ENCODE data around the gene ADGRF4. TPM values are rescaled to one million over a fixed set of nuclear protein-coding genes. Genes with fewer than 3 reads are reported as not detected.

Gene ADGRF4
- total RNA-seq, 2 donors from 2014 or later = not detected

DNA sequence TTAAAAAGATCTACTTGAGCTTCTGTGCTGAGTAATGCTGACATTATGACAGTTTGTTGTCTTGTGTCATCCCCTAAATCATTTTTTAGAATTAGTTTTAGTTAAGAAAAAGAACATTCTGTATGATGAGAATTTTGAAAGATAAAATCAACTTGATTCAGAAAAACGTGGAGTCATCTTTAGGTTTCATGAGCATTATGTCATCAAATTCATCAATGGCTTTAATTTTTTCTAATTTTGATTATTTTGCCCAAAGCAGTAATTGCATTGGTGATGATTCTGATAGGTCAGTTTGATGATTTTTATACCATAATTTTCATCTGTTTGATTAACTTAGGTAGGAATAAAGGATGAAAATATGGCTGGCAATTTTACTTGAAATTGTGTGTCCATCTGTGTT lies 26.6 kb upstream of the ADGRF4 start:
- no peak overlapping the region for H3K4me3 Mint-ChIP-seq
- ATAC-seq (replicated peaks in 1 of 2) (no peak), DNase-seq (no peak)
- no peaks in the 10 kb centered on the region for H3K36me3 Mint-ChIP-seq (ENCODE audit: insufficient read depth in 2 of 2)
- no peaks in the 10 kb centered on the region for H3K9me3 Mint-ChIP-seq
- no peaks in the 10 kb centered on the region for H3K4me1 Mint-ChIP-seq (ENCODE audit: low read depth)
- peaks cover 32% of the 10 kb centered on the region for H3K27me3 Mint-ChIP-seq (ENCODE audit: low read depth)
- H3K27ac Mint-ChIP-seq = no peak overlapping the region

DNA sequence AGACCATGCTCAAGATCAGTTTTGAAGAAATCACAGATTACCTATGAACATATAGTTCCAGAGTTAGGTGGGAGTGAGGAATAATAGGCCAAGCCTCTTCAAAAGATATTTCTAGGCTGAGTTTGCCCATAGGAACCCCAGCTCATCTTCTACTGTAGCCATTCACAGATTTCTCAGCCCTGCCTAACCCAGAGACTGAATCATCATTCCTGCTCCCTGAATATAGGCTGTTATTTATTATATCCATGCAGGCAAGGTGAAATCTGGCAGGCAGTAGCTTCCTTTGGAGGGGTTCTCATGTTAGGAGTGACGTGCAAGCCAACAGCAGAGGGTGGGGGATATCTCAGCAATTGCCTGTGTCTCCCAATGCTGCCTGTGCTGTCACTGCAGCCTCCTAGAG lies 25.6 kb upstream of the ADGRF4 start:
- H3K4me3 Mint-ChIP-seq = no peak overlapping the region
- H3K4me1 Mint-ChIP-seq (ENCODE audit: low read depth) = no peaks in the 10 kb centered on the region
- ATAC-seq (replicated peaks in 1 of 2) = no peak
- peaks cover 25% of the 10 kb centered on the region for H3K27me3 Mint-ChIP-seq (ENCODE audit: low read depth)
- H3K27ac Mint-ChIP-seq = no peak overlapping the region
- no peaks in the 10 kb centered on the region for H3K9me3 Mint-ChIP-seq
- H3K36me3 Mint-ChIP-seq (ENCODE audit: insufficient read depth in 2 of 2) = no peaks in the 10 kb centered on the region
- DNase-seq = no peak

DNA sequence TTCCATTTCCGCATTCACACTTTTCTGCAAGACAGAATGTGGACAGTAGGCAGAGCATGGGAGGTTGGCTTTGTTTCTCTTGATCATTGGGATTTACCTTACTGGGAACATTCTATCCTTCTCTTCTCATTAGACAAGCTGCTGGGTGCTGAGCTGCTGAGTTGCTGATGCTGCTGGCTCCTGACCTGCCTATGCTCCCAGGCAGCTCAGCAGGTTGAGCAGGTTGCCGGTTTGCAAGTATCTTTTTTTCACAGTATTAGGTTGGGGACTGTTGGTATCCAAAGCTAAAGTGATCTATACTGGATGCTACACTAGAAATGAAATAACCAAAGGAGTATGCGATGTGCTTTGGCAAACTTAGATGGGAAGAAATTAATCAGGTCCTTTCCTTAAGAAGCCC lies 23.7 kb upstream of the ADGRF4 start:
- Mint-ChIP-seq H3K27me3 (ENCODE audit: low read depth) (peaks cover 18% of the 10 kb centered on the region), H3K4me3 (no peak overlapping the region), H3K4me1 (ENCODE audit: low read depth) (no peaks in the 10 kb centered on the region), H3K36me3 (ENCODE audit: insufficient read depth in 2 of 2) (no peaks in the 10 kb centered on the region), H3K9me3 (no peaks in the 10 kb centered on the region), H3K27ac (no peak overlapping the region)
- ATAC-seq (replicated peaks in 1 of 2) (no peak), DNase-seq (no peak)

DNA sequence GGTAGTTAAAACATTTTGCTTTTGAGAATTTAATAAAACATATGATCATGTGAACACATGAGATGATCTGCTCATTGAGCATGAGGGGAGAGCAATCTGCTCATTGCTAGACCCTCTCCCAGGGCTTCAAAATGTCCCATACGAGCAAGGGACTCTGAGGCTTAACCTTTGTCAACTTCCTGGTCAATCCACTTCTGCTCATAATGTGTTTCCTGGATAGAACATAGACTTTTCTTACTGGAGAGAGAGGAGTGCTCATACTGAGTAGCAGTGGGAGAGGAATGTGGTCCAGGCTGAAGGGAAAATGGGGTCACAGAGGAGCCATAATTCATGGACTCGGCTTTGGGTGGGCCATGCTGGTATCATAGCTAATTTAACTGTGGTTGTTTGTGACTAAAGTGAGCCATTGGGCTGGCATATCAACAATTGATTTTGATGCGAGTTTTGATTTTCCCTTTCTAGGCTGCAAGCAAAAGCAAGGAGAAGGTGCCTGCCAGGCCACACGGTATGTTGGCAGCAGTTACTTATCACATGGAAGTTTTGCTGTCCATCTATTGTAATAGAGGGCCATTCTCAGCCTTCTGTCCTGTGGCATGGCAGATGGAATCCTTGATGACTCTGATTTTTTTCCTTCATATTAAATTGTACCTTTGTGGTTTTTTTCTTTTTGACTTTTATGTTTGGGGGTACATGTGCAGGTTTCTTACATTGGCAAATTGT lies 20.8 kb upstream of the ADGRF4 start:
- Mint-ChIP-seq H3K4me1 (ENCODE audit: low read depth) (no peaks in the 10 kb centered on the region), H3K36me3 (ENCODE audit: insufficient read depth in 2 of 2) (no peaks in the 10 kb centered on the region), H3K27ac (no peak overlapping the region), H3K9me3 (peaks cover 0 to 2% of the 10 kb centered on the region in 2 donors), H3K27me3 (ENCODE audit: low read depth) (peaks cover 17% of the 10 kb centered on the region), H3K4me3 (no peak overlapping the region)
- ATAC-seq (replicated peaks in 1 of 2) (no peak), DNase-seq (no peak)

DNA sequence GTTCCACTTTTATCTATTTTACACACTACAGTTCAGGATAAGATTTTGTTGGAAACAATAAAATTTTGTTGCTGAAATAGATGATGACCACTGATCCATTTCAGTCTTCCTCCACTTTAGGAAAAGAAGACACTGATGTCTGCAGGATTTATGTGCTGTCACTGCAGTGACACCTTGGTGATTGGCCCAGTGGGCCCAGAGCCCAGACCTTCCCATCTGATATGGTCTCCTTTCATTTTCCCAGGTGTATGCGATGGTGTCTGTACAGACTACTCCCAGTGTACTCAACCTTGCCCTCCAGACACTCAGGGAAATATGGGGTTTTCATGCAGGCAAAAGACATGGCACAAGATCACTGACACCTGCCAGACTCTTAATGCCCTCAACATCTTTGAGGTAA lies 19.6 kb upstream of the ADGRF4 start:
- no peaks in the 10 kb centered on the region for H3K36me3 Mint-ChIP-seq (ENCODE audit: insufficient read depth in 2 of 2)
- H3K4me3 Mint-ChIP-seq = no peak overlapping the region
- no peaks in the 10 kb centered on the region for H3K4me1 Mint-ChIP-seq (ENCODE audit: low read depth)
- H3K27ac Mint-ChIP-seq = no peak overlapping the region
- DNase-seq = no peak
- H3K27me3 Mint-ChIP-seq (ENCODE audit: low read depth) = peaks cover 7% of the 10 kb centered on the region
- no peak for ATAC-seq (replicated peaks in 1 of 2)
- H3K9me3 Mint-ChIP-seq = peaks cover 0 to 2% of the 10 kb centered on the region in 2 donors

DNA sequence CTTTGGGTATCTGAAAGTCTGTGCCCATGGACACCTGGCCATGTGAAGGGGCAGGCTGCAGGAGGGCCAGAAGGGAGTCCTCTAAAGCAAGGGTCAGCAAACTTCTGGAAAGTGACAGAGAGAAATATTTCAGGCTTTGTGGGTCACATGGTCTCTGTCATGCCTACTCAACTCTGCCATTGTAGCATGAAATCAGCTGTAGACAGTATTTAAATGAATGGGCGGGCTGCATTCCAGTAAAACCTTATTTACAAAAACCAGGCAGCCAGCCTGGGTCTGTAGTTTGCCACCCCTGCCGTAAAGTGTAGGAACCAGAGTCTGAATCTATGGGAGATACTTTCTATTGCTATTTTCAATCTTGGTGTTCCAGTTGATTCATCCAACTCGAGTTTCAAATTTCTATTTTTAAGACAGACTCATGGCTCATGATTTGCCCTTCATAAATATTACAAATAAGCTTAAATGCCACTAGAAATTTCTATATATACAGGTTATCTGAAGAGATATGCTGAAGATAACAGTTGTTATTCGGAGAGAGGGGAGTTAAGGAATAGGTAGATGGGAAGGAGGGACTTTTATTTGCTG lies 19.0 kb upstream of the ADGRF4 start:
- Mint-ChIP-seq H3K9me3 (peaks cover 0 to 2% of the 10 kb centered on the region in 2 donors), H3K27me3 (ENCODE audit: low read depth) (peaks cover 11% of the 10 kb centered on the region), H3K27ac (no peak overlapping the region), H3K4me3 (no peak overlapping the region), H3K36me3 (ENCODE audit: insufficient read depth in 2 of 2) (no peaks in the 10 kb centered on the region), H3K4me1 (ENCODE audit: low read depth) (no peaks in the 10 kb centered on the region)
- DNase-seq (no peak), ATAC-seq (replicated peaks in 1 of 2) (no peak)

DNA sequence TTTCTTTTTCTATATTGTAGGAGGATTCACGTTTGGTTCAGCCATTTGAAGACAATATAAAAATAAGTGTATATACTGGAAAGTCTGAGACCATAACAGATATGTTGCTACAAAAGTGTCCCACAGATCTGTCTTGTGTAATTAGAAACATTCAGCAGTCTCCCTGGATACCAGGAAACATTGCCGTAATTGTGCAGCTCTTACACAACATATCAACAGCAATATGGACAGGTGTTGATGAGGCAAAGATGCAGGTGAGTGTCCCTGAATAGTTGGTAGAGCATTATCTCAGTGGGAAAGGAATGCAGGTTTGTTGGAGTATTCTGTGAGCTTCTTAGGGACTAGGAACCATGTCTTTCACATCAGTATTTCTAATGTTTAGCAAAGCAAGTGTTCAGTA lies 18.3 kb upstream of the ADGRF4 start:
- ATAC-seq (replicated peaks in 1 of 2) = no peak
- DNase-seq = no peak
- Mint-ChIP-seq H3K4me3 (no peak overlapping the region), H3K9me3 (peaks cover 0 to 2% of the 10 kb centered on the region in 2 donors), H3K4me1 (ENCODE audit: low read depth) (no peaks in the 10 kb centered on the region), H3K27me3 (ENCODE audit: low read depth) (peaks cover 14% of the 10 kb centered on the region), H3K36me3 (ENCODE audit: insufficient read depth in 2 of 2) (no peaks in the 10 kb centered on the region), H3K27ac (no peak overlapping the region)

DNA sequence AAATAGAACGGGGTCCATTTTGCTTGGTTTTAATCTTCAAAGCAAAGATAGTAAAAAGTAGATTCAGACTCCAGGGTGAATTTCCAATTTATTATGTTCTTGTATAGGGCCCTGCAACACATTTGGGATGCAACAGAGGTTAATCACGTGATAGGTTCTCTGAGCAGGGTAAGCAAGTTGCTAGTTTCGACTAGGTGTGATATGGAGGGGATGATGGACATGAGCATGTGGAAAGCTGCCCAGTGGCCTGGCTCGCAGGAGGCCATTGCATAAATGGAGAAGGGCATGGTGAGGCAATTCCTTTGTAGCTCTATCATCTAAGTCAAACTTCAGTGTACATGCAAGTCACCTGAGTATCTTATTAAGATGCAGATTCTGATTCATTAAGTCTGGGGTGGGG lies 17.7 kb upstream of the ADGRF4 start:
- H3K4me1 Mint-ChIP-seq (ENCODE audit: low read depth) = no peaks in the 10 kb centered on the region
- H3K27me3 Mint-ChIP-seq (ENCODE audit: low read depth) = peaks cover 14% of the 10 kb centered on the region
- H3K27ac Mint-ChIP-seq = no peak overlapping the region
- ATAC-seq (replicated peaks in 1 of 2) = no peak
- DNase-seq = no peak
- no peak overlapping the region for H3K4me3 Mint-ChIP-seq
- peaks cover 0 to 2% of the 10 kb centered on the region in 2 donors for H3K9me3 Mint-ChIP-seq
- no peaks in the 10 kb centered on the region for H3K36me3 Mint-ChIP-seq (ENCODE audit: insufficient read depth in 2 of 2)

DNA sequence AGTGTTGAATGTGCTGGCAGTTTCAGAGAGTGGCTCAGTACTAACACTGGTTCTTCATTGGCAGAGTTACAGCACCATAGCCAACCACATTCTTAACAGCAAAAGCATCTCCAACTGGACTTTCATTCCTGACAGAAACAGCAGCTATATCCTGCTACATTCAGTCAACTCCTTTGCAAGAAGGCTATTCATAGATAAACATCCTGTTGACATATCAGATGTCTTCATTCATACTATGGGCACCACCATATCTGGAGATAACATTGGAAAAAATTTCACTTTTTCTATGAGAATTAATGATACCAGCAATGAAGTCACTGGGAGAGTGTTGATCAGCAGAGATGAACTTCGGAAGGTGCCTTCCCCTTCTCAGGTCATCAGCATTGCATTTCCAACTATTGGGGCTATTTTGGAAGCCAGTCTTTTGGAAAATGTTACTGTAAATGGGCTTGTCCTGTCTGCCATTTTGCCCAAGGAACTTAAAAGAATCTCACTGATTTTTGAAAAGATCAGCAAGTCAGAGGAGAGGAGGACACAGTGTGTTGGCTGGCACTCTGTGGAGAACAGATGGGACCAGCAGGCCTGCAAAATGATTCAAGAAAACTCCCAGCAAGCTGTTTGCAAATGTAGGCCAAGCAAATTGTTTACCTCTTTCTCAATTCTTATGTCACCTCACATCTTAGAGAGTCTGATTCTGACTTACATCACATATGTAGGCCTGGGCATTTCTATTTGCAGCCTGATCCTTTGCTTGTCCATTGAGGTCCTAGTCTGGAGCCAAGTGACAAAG lies 17.0 kb upstream of the ADGRF4 start:
- Mint-ChIP-seq H3K9me3 (peaks cover 0 to 2% of the 10 kb centered on the region in 2 donors), H3K27ac (no peak overlapping the region), H3K4me1 (ENCODE audit: low read depth) (no peaks in the 10 kb centered on the region), H3K27me3 (ENCODE audit: low read depth) (peaks cover 14% of the 10 kb centered on the region), H3K36me3 (ENCODE audit: insufficient read depth in 2 of 2) (no peaks in the 10 kb centered on the region), H3K4me3 (no peak overlapping the region)
- DNase-seq = no peak
- no peak for ATAC-seq (replicated peaks in 1 of 2)

DNA sequence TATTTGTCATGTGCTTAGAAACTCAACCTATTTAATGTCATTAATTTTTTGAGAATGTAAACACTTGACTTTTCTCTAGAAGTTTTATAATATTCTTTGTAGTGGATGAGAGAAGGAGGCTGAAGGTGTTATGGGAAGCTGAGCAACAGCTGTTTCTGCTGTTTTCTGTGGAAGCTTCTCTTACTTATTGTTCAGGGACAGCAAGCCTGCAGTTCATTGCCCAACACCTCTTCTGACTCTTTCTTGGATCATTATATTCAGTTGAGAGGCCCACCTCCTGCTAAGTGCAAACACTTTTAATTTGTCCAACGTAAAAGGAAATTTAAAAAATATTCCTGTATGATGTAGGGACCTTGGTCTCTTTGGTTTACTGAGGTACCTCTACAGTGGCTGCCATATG lies 12.0 kb upstream of the ADGRF4 start:
- peaks cover 14% of the 10 kb centered on the region for H3K27me3 Mint-ChIP-seq (ENCODE audit: low read depth)
- ATAC-seq (replicated peaks in 1 of 2) = no peak
- no peaks in the 10 kb centered on the region for H3K36me3 Mint-ChIP-seq (ENCODE audit: insufficient read depth in 2 of 2)
- no peak for DNase-seq
- peaks cover 0 to 2% of the 10 kb centered on the region in 2 donors for H3K9me3 Mint-ChIP-seq
- H3K4me3 Mint-ChIP-seq = no peak overlapping the region
- no peak overlapping the region for H3K27ac Mint-ChIP-seq
- no peaks in the 10 kb centered on the region for H3K4me1 Mint-ChIP-seq (ENCODE audit: low read depth)

DNA sequence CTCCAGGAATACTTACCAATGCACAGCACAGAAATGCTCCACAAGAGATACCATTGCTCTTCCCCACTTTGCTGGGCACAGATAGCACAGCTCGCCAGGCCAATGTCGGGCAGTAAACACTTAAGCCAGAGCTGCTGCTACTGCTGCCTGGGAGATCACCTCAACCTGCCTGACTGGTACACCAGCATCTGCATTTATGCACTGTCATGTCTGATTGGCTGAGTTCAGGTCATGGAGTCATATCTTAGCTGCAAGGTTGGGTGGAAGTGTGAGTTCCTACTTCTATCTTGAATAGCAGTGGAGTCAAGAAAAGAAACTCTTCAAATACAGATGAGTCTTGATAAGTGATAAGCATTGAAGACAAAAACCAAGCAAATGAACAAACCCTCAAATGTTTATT lies 10.9 kb upstream of the ADGRF4 start:
- no peak for DNase-seq
- no peak for ATAC-seq (replicated peaks in 1 of 2)
- H3K4me1 Mint-ChIP-seq (ENCODE audit: low read depth) = no peaks in the 10 kb centered on the region
- H3K4me3 Mint-ChIP-seq = no peak overlapping the region
- no peaks in the 10 kb centered on the region for H3K36me3 Mint-ChIP-seq (ENCODE audit: insufficient read depth in 2 of 2)
- H3K27me3 Mint-ChIP-seq (ENCODE audit: low read depth) = peaks cover 14% of the 10 kb centered on the region
- H3K27ac Mint-ChIP-seq = no peak overlapping the region
- H3K9me3 Mint-ChIP-seq = no peaks in the 10 kb centered on the region

DNA sequence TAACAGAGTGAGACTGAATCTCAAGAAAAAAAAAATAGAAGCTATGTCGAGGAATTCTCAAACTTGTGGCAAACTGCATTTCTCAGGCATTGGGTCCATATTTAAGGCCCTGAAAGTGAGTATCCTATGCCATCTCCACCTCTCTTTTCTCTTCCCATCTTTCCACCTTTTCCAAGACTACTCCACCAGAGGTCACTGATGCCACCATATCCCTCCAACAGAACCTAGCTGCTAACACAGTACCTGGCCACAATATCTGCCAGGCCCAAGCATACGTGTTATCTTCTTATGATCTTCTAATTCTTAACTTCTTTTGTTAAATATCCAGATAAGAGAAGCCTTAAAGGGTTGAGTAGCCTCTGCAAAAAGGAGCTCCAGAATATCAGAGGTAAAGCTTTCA lies 8.2 kb upstream of the ADGRF4 start:
- H3K4me1 Mint-ChIP-seq (ENCODE audit: low read depth) = no peaks in the 10 kb centered on the region
- no peak overlapping the region for H3K27ac Mint-ChIP-seq
- H3K27me3 Mint-ChIP-seq (ENCODE audit: low read depth) = peaks cover 7% of the 10 kb centered on the region
- H3K4me3 Mint-ChIP-seq = no peak overlapping the region
- H3K9me3 Mint-ChIP-seq = no peaks in the 10 kb centered on the region
- no peak for ATAC-seq (replicated peaks in 1 of 2)
- no peak for DNase-seq
- H3K36me3 Mint-ChIP-seq (ENCODE audit: insufficient read depth in 2 of 2) = no peaks in the 10 kb centered on the region

DNA sequence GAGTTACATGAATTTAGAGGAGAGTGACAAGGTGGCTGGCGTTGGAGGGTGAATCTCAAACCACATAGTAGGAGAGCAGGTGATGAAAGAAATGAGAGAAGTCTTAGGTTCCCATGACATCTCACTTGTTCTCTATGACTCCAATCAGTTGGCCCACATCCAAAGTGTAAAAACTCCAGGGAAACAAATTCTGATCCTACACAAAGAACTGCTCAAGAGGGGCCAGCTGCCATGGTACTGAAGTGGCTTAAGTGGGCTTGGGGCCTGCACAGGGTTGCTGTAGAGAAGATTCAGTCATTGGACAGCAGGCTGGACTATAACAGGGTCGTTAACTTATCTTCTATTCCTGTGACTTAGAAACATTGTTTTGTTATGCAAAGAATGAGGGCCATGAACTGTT lies 7.6 kb upstream of the ADGRF4 start:
- Mint-ChIP-seq H3K9me3 (no peaks in the 10 kb centered on the region), H3K4me1 (ENCODE audit: low read depth) (no peaks in the 10 kb centered on the region), H3K4me3 (no peak overlapping the region), H3K27me3 (ENCODE audit: low read depth) (peaks cover 7% of the 10 kb centered on the region), H3K27ac (no peak overlapping the region), H3K36me3 (ENCODE audit: insufficient read depth in 2 of 2) (no peaks in the 10 kb centered on the region)
- DNase-seq = no peak
- ATAC-seq (replicated peaks in 1 of 2) = no peak

Measured in activated T-cell treated with anti-CD3 and anti-CD28 coated beads, Interleukin-2, amount 50 U/mL, for 72 hours (primary cell).